Measurements from ENCODE around the gene CCDC90B. TPM values are rescaled to one million over a fixed set of nuclear protein-coding genes. Genes with fewer than 3 reads are reported as not detected.

CCDC90B gene, protein sequence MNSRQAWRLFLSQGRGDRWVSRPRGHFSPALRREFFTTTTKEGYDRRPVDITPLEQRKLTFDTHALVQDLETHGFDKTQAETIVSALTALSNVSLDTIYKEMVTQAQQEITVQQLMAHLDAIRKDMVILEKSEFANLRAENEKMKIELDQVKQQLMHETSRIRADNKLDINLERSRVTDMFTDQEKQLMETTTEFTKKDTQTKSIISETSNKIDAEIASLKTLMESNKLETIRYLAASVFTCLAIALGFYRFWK
- total RNA-seq: 27.5 and 37.2 TPM in 2 replicates

GRCh38 chr11:83285771-83286528 lies at the start of gene CCDC90B:
Gene CCDC90B, minus strand, starts transcription at chr11:83286367. Its CDS starts 395 bp downstream, at chr11:83285972.

Other genes with a start within 250 kb of the CCDC90B start
- 4.7 and 5.1 TPM in 2 replicates for gene RAB30, start 214.5 kb downstream of the CCDC90B start, total RNA-seq
- gene PCF11, start 129.2 kb downstream of the CCDC90B start, total RNA-seq: 18.0 and 19.1 TPM in 2 replicates
- gene ANKRD42, start 92.7 kb downstream of the CCDC90B start, total RNA-seq: 5.6 and 7.1 TPM in 2 replicates